CD4-positive, alpha-beta T cell treated with Interleukin-4 for 1 hour (primary cell): ENCODE data around the gene IL2.

Experiments used
- DNase-seq, 2 donors: peaks; one replicate each; pipeline ENCODE4 v3.0.0-alpha.2; 2020 to 2022

Gene IL2

GRCh38 chr4:122456231-122457116, at the start of gene IL2:
Gene IL2, minus strand, starts transcription at chr4:122456725. Its CDS starts 285 bp downstream, at chr4:122456440.
- peak in 1 of 2 donors; percentile 51 for DNase-seq

GRCh38 chr4:122503214-122503613, 46.7 kb upstream of the IL2 start:
- DNase-seq: peak in 1 of 2 donors; percentile 39

- no peak for DNase-seq
Observed at GRCh38 chr4:122500852-122501501, 44.5 kb upstream of the IL2 start.

GRCh38 chr4:122489061-122489460, 32.5 kb upstream of the IL2 start:
- DNase-seq: no peak

- DNase-seq: no peak
Observed at GRCh38 chr4:122483481-122483880, 27.0 kb upstream of the IL2 start.

- no peak for DNase-seq
Observed at GRCh38 chr4:122481766-122482405, 25.4 kb upstream of the IL2 start.

- DNase-seq: no peak
Observed at GRCh38 chr4:122480655-122481487, 24.3 kb upstream of the IL2 start.

- no peak for DNase-seq
Observed at GRCh38 chr4:122479935-122480416, 23.5 kb upstream of the IL2 start.

GRCh38 chr4:122476745-122477144, 20.2 kb upstream of the IL2 start:
- DNase-seq: no peak

GRCh38 chr4:122476126-122476525, 19.6 kb upstream of the IL2 start:
- no peak for DNase-seq

GRCh38 chr4:122475233-122475632, 18.7 kb upstream of the IL2 start:
- DNase-seq: no peak

GRCh38 chr4:122469457-122469856, 12.9 kb upstream of the IL2 start:
- DNase-seq: no peak

GRCh38 chr4:122458625-122459024, 2.1 kb upstream of the IL2 start:
- DNase-seq: peak; percentile 17 to 58

- DNase-seq: peak in 1 of 2 donors; percentile 35
Observed at GRCh38 chr4:122453384-122453995, 3.0 kb downstream of the IL2 start.

GRCh38 chr4:122450847-122451246, 5.7 kb downstream of the IL2 start:
- DNase-seq: peak in 1 of 2 donors; percentile 27

- DNase-seq: peak in 1 of 2 donors; percentile 31
Observed at GRCh38 chr4:122434285-122434684, 22.2 kb downstream of the IL2 start.

- no peak for DNase-seq
Observed at GRCh38 chr4:122431351-122431750, 25.2 kb downstream of the IL2 start.

GRCh38 chr4:122423246-122423645, 33.3 kb downstream of the IL2 start:
- DNase-seq: no peak

- DNase-seq: no peak
Observed at GRCh38 chr4:122412547-122412946, 44.0 kb downstream of the IL2 start.

GRCh38 chr4:122403861-122404260, 52.7 kb downstream of the IL2 start:
- no peak for DNase-seq
